Progenitor cell of endocrine pancreas (in vitro differentiated cells): ENCODE data around the gene CALN1. TPM values are rescaled to one million over a fixed set of nuclear protein-coding genes. Genes with fewer than 3 reads are reported as not detected.
"Not testable (repeated sequence)": the region's sequence is repeated elsewhere in the genome, so short reads cannot be mapped to it uniquely, and the experiment has no call there.

Experiments used
- DNase-seq: peaks from one replicate; pipeline ENCODE4 v3.0.0; 2021; ENCODE audit warnings: low spot score; ENCODE audit not compliant: unreplicated experiment
- H3K27ac Mint-ChIP-seq: 2 replicates; pipeline ENCODE4 v1.8.0; 2021; ENCODE audit warnings: mild to moderate bottlenecking, moderate library complexity, mixed read lengths
- H3K27me3 Mint-ChIP-seq: 2 replicates; pipeline ENCODE4 v1.8.0; 2021; ENCODE audit warnings: mixed read lengths
- H3K36me3 Mint-ChIP-seq: 2 replicates; pipeline ENCODE4 v1.8.0; 2022; ENCODE audit warnings: mixed read lengths; ENCODE audit not compliant: insufficient read depth
- H3K4me1 Mint-ChIP-seq: 2 replicates; pipeline ENCODE4 v1.8.0; 2021; ENCODE audit warnings: low read depth, mixed read lengths
- H3K4me3 Mint-ChIP-seq: 2 replicates; pipeline ENCODE4 v1.8.0; 2021; ENCODE audit warnings: low read depth, mild to moderate bottlenecking, moderate library complexity, mixed read lengths
- H3K9me3 Mint-ChIP-seq: 2 replicates; pipeline ENCODE4 v1.8.0; 2021; ENCODE audit warnings: low read depth, mixed read lengths
- CTCF ChIP-seq: fragments of 200-600 bp; sonication (generic); IDR thresholded peaks from one replicate; pipeline ENCODE4 v1.5.0; 2021; ENCODE audit warnings: antibody characterized with exemption, mild to moderate bottlenecking; ENCODE audit not compliant: unreplicated experiment
- total RNA-seq: library from RNA; stranded (reverse); gene quantifications from 2 replicates; pipeline ENCODE4 v1.2.1, GENCODE V29; 2021

The CALN1 gene
- total RNA-seq, 1 donor from 2014 or later, result 0.79 TPM

- no peak for TF ChIP-seq CTCF
- Mint-ChIP-seq H3K9me3 (no peaks in the 10 kb centered on the region), H3K27me3 (no peaks in the 10 kb centered on the region), H3K4me3 (no peak overlapping the region), H3K4me1 (no peaks in the 10 kb centered on the region), H3K36me3 (no peaks in the 10 kb centered on the region), H3K27ac (no peak overlapping the region)
- DNase-seq, result no peak
These were observed 195.0 kb downstream of the CALN1 start for GRCh38 chr7:72217151-72217550.

- TF ChIP-seq CTCF, result no peak
- Mint-ChIP-seq H3K27me3 (peaks cover 22% of the 10 kb centered on the region), H3K27ac (no peak overlapping the region), H3K4me1 (no peaks in the 10 kb centered on the region), H3K4me3 (no peak overlapping the region), H3K36me3 (no peaks in the 10 kb centered on the region), H3K9me3 (no peaks in the 10 kb centered on the region)
- DNase-seq, result no peak
These were observed 198.4 kb downstream of the CALN1 start for GRCh38 chr7:72213769-72214168.

- H3K36me3 Mint-ChIP-seq, result no peaks in the 10 kb centered on the region
- no peaks in the 10 kb centered on the region for H3K4me1 Mint-ChIP-seq
- H3K27ac Mint-ChIP-seq, result no peak overlapping the region
- H3K9me3 Mint-ChIP-seq, result no peaks in the 10 kb centered on the region
- H3K4me3 Mint-ChIP-seq, result no peak overlapping the region
- no peak for DNase-seq
- H3K27me3 Mint-ChIP-seq, result peaks cover 29% of the 10 kb centered on the region
- TF ChIP-seq CTCF, result no peak
These were observed 199.1 kb downstream of the CALN1 start for GRCh38 chr7:72213081-72213480.

- no peaks in the 10 kb centered on the region for H3K4me1 Mint-ChIP-seq
- no peaks in the 10 kb centered on the region for H3K9me3 Mint-ChIP-seq
- no peak for DNase-seq
- TF ChIP-seq CTCF, result no peak
- no peak overlapping the region for H3K4me3 Mint-ChIP-seq
- no peak overlapping the region for H3K27ac Mint-ChIP-seq
- no peaks in the 10 kb centered on the region for H3K36me3 Mint-ChIP-seq
- peaks cover 40% of the 10 kb centered on the region for H3K27me3 Mint-ChIP-seq
These were observed 201.0 kb downstream of the CALN1 start for GRCh38 chr7:72211175-72211574.

GRCh38 chr7:72209006-72209405 lies 203.1 kb downstream of the CALN1 start:
- H3K27ac Mint-ChIP-seq, H3K36me3 Mint-ChIP-seq, H3K9me3 Mint-ChIP-seq, H3K4me3 Mint-ChIP-seq, DNase-seq, H3K4me1 Mint-ChIP-seq: not testable (repeated sequence)
- peaks cover 40% of the 10 kb centered on the region for H3K27me3 Mint-ChIP-seq

GRCh38 chr7:72196176-72196575 lies 216.0 kb downstream of the CALN1 start:
- Mint-ChIP-seq H3K4me3 (no peak overlapping the region), H3K9me3 (no peaks in the 10 kb centered on the region), H3K27me3 (peaks cover 7% of the 10 kb centered on the region), H3K4me1 (no peaks in the 10 kb centered on the region), H3K27ac (no peak overlapping the region), H3K36me3 (no peaks in the 10 kb centered on the region)
- DNase-seq, result no peak
- no peak for TF ChIP-seq CTCF
